NOMO-1 treated with DMSO at 0.1 percent for 48 hours (cell line): ENCODE results near the gene SQSTM1.

Experiments used
- DNase-seq: peaks from one replicate; lab custom pipeline; 2025; ENCODE audit not compliant: unreplicated experiment; lab: John Stamatoyannopoulos, UW

Gene SQSTM1

DNA sequence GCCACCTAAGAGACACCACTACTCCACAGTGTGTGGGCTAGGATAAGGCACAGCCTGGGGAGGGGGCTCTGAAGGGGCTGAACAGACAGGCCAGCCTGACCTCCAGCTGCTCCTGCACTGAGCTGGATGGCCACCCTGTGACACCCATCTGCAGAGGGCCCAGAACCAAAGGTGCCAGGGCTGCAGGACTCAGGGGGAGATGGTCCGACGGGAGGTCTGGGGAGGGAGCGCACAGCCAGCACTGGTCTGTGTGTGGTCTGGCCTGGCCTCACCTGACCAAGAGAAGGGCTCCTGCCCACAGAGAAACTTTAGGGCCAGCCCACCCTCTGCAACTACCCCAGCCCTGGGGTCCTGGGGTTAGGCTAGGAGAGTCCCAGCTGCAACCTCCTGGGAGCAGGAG is 26.1 kb upstream of the SQSTM1 start:
- no peak for DNase-seq

DNA sequence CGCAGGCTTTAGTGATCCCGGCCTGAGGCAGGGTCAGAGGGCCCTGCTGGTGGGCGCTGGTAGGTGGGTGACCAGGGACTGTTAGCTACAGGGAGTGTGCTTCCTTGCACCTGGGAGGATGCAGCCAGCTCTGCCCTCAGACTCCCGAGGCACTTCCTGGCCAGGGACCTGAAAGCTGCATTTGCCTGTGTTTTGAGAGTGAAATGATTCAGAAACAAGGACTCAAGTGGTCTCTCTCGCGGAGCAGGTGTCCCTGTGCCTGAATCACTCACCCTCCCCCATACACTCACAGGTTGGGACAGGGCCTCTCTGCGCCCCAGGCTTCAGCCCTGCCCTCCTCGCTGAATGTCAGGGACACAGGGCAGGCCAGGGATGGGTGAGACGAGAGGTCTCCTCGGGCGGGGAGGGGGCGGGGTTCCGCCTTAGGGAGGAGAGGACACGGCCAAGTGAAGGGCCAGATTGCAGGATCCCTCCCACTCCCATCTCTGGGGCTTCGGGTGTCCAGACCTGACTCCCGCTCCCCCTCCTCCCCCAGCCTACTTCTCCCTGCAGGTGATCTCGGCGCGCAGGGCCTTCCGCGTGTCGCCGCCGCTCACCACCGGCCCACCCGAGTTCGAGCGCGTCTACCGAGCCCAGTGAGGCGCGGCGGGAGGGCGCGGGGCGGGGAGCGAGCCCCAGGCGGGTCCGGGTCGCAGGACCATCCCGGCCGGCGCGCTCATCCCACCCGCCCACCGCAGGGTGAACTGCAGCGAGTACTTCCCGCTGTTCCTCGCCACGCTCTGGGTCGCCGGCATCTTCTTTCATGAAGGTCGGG is 25.4 kb upstream of the SQSTM1 start:
- DNase-seq: no peak

DNA sequence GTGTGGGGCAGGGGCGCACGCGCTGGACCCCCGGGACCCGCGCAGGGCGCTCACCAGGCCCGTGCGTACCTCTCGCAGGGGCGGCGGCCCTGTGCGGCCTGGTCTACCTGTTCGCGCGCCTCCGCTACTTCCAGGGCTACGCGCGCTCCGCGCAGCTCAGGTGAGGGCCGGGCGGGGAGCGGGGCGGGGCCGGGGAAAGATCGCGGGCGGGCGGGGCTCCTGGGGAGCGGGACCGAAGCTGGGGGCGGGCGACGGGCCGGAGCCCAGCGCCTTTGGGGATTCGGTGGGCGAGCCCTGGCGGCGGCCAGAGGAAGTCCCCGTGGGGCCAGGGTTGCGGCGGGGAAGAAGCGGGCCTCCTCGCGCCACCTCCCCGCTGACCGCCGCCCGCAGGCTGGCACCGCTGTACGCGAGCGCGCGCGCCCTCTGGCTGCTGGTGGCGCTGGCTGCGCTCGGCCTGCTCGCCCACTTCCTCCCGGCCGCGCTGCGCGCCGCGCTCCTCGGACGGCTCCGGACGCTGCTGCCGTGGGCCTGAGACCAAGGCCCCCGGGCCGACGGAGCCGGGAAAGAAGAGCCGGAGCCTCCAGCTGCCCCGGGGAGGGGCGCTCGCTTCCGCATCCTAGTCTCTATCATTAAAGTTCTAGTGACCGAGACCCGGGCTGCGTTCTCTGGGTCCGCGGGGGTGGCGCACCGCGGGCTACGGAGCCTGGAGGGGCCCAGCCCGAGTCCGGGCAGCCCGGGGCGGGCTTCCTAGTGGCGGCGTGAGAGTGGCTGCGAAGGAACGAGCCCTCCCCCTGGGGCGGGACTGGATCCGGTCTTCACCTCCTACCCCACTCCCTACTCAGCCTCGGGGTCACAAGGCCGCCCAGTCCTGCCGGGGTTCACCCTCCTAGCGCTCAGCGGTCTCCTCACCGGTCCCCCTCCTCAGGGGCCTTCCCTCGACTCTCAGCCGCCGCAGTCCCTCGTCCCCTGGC is 24.6 kb upstream of the SQSTM1 start:
- peak; percentile 86 for DNase-seq

- no peak for DNase-seq
Observed at GRCh38 chr5:179796877-179797608, 23.7 kb upstream of the SQSTM1 start.

DNA sequence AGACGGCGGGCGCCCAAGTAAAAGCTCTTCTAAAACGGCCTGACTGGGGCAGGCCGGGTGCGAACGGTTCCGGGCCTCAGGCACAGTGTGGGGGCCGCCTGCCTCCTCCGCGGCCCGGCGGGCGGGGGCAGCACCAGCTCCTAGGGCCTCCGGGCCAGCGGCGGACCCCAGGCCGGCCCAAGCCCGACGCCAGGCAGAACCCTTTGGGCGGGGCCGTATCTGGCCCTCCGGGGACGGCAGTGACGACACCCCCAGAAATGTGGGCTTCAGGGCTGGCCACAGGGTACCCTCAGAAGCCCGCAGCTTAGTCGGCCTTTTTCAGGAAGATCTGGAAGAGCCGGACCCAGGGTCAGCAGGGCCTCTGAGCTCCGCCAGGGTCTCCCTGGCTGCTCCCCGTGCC is 23.0 kb upstream of the SQSTM1 start:
- DNase-seq: no peak

GRCh38 chr5:179798144-179798770 is 22.4 kb upstream of the SQSTM1 start:
- DNase-seq: no peak

DNA sequence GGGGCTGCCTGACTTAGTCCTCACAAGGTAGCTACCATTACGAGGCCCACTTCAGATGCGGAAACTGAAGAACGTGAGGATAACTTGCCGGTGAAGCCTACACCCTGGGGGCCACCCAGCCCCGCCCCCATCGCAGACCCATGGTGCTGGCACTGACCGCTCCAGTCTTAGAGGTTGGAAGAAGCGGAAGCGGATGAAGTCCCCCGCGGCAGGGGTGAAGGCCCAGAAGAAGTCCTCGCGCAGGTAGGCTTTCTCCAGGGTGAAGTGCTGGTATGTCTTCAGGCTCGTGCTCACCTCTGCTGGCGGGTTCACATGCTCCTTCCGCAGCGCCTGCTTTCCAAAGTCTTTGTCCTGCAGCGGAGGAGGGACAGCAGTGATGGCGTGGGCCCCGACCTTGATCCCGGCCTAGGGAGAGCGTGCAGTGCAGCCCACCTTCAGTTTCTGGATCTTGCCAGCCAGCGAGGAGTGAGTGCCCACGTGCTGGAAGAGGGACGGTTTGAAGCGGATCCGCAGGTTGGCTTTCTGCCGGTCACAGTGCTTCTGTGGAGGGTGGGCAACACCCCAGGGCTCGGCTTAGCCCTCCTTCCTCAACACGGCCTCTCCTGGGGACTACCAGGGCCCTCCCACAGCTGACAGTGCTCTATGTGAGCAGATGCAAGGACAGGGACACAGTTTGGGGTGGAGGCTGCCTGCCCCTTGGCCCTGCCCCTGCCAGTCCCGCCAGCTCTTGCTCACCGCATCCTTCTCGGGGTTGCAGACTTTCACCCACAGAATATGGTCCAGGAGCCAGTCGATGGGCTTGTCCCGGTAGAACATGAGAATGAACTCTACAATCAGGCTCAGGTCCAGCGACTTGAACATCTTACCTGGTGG is 21.7 kb upstream of the SQSTM1 start:
- no peak for DNase-seq

DNA sequence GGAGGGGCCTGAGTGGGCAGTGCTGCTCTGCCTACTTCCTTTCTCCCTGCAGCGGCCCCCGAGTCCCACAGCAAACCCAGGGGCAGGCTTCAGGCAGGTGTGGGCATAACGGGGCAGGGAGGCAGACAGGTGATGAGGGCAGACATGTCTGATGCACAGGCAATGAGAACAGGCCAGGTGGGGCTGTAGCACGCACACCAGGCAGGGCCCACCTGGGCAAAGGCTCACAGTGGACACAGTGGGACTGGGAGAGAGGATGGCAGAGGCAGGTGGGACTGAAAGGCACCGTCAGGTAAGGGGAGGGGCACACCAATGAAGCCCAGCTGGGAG is 21.1 kb upstream of the SQSTM1 start:
- no peak for DNase-seq

GRCh38 chr5:179800071-179800695 is 20.5 kb upstream of the SQSTM1 start:
- no peak for DNase-seq

DNA sequence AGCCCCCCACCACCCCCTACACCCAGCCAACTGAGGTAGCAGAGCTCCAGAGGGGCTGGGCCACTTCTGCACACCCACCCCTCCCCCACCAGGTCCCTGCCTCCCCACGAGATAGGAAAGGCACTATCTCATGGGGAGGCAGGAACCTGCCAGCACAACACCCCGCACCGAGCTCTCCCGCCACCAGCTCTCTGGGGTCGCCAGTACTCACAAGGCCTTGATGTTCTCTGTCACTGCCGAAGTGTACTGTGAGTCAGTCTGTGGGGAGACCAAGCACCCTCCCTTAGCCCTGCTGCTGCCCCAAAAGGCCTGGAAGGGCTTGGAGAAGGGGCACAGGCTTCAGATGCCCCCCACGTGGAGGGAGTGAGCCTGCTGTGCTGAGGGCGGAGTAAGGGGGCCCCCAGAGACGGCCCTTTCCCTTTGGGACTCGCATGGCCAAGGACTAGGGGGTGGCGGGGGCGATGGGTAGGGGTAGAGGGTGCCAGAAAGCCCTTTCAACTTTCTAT is 20.0 kb upstream of the SQSTM1 start:
- DNase-seq: no peak

- peak; percentile 59 for DNase-seq
Observed at GRCh38 chr5:179801304-179802206, 19.1 kb upstream of the SQSTM1 start.

GRCh38 chr5:179802207-179802883 is 18.4 kb upstream of the SQSTM1 start:
- no peak for DNase-seq

DNA sequence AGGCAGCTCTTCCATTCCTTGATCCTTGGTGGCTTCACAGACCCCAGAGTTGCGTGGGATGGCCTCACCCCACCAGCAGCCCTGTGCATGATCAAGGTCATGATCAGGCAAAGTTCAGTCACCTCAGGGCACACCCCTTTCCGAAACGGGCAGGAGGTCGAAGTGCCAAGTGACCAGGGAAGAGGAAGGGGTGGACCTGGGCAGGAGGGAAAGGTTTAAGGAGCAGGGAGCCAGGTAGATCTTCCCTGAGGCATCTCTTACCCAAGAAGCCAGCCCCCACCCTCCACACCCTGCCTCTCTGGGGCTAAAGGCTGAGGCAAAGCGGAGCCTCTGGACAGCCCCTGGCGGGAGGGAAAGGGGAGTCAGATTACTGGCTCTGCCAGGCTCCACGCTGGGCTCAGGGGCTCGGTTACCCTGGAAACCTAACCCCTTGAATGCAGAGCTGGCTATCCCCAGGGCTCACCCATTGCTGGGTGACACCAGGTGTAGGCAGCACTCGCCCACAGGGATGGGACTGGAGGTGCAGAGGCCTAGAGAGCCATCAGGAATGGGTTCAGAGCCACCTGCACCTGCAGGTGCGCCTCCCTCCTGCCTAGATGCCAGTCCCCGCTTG is 17.6 kb upstream of the SQSTM1 start:
- no peak for DNase-seq

- peak; percentile 56 for DNase-seq
Observed at GRCh38 chr5:179803651-179804554, 16.8 kb upstream of the SQSTM1 start.

DNA sequence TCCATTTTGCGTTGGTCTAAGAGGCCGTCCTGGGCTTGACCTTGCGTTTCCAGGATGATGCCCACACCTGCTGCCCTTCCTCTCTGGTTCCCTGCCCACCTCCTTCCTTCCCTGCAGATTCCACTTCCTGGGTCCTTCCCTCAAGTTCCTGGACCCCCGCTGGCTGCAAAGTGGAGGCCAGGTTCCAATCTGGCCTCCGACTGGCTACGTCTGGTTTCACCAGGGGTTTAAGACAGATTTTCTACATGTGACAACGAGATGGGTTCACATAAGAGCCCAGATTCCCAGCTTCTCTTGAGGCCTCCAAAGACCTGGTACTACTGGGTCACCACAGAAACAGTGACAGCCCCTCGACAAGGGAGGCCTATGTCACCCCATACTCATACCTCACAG is 16.2 kb upstream of the SQSTM1 start:
- no peak for DNase-seq

GRCh38 chr5:179805070-179805528 is 15.6 kb upstream of the SQSTM1 start:
- no peak for DNase-seq
